Heart right ventricle (tissue), 16 donors: ENCODE results near the gene TNRC6A. TPM values are rescaled to one million over a fixed set of nuclear protein-coding genes. Genes with fewer than 3 reads are reported as not detected.

ENCODE experiments used
- ATAC-seq, 8 donors: fragments of 200-7000 bp; cut with Tn5 transposase; one replicate each; pipeline ENCODE4 v1.9.1; 2020; ENCODE audit warnings: mild to moderate bottlenecking in 8 of 8, moderate library complexity in 8 of 8, moderate number of reproducible peaks in 1 of 8
- DNase-seq, 2 donors: peaks; one replicate each; pipeline ENCODE4 v3.0.0-alpha.2; 2020
- H3K27ac ChIP-seq, 10 donors: fragments of 200-600 bp; sonication (generic) in 2 of 10; one replicate each; pipeline versions ENCODE4 v1.5.0 to v1.8.0; 2020 to 2022; ENCODE audit warnings: mild to moderate bottlenecking in 3 of 10
- H3K27me3 ChIP-seq, 7 donors: fragments of 200-600 bp; one replicate each; pipeline ENCODE4 v1.8.0; 2021 to 2022; ENCODE audit warnings: mild to moderate bottlenecking in 2 of 7
- H3K36me3 ChIP-seq, 9 donors: fragments of 200-600 bp; sonication (generic) in 1 of 9; one replicate each; pipeline versions ENCODE4 v1.5.0 to v1.8.0; 2020 to 2022; ENCODE audit warnings: mild to moderate bottlenecking in 2 of 9
- H3K4me1 ChIP-seq, 9 donors: fragments of 200-600 bp; sonication (generic) in 1 of 9; one replicate each; pipeline versions ENCODE4 v1.5.0 to v1.8.0; 2020 to 2022; ENCODE audit warnings: mild to moderate bottlenecking in 4 of 9
- H3K4me3 ChIP-seq, 10 donors: fragments of 200-600 bp; sonication (generic) in 2 of 10; one replicate each; pipeline versions ENCODE4 v1.5.0 to v1.8.0; 2020 to 2022; ENCODE audit warnings: mild to moderate bottlenecking in 7 of 10, moderate library complexity in 2 of 10
- H3K9me3 ChIP-seq, 11 donors: fragments of 200-600 bp in 10 of 11; sonication (generic) in 2 of 11; one replicate each; pipeline versions ENCODE4 v1.5.0 to v1.8.0; 2013 to 2022; ENCODE audit warnings: mild to moderate bottlenecking in 2 of 11, control low read depth in 1 of 11, moderate library complexity in 1 of 11
- CTCF ChIP-seq, 9 donors: fragments of 200-600 bp; sonication (generic) in 2 of 9; IDR thresholded peaks; one replicate each; pipeline versions ENCODE4 v1.5.0 to v1.8.0; 2021 to 2022; ENCODE audit warnings: antibody characterized with exemption in 9 of 9, mild to moderate bottlenecking in 5 of 9, moderate library complexity in 1 of 9
- WGBS, 2 donors: extraction: QIAGEN DNeasy Blood & Tissue Kit; methylation state at CpG; one replicate each; pipeline ENCODE4 v1.1.7; 2013; ENCODE audit warnings: inconsistent platforms in 1 of 2; 5-methylcytosine and 5-hydroxymethylcytosine counted together
- intact Hi-C, 10 donors: fragments of 100-400 bp; cut with DNase I; formaldehyde crosslinking; loops; one replicate each; pipeline versions ENCODE4 v1.11.1 to v1.14.2; 2022
- polyA plus RNA-seq, 2 donors: library from polyadenylated mRNA; stranded (reverse); fragments of 200-250 nt; gene quantifications; one replicate each; pipeline ENCODE4 v1.2.3, GENCODE V29; 2013
- total RNA-seq, 10 donors: library from RNA; stranded (reverse); fragmentation: NEBNext Ultra II Directional in 3 of 10; extraction: Animal tissue kit (Norgen Biotek cat#: 25700) in 3 of 10; gene quantifications; one replicate each; pipeline versions ENCODE4 v1.2.1 to v1.2.4, GENCODE V29; 2021 to 2023
- donor health status: Arrhythmogenic right ventricular cardiomyopathy.
- donor health status: ischemic (EF 13 %, LVEDD 7.1; RV severe dilation, severe dysfunction).
- donor health status: healthy with polysubstance abuse.
- donor health status: DM: no; HTN: yes; CAD: no.
- donor health status: DM: no; HTN: no; CAD: no.
- donor health status: ischemic (EF 25% LVEDD 6.9; RV normal size, moderate dysfunction).
- donor health status: ischemic (EF 25% LVEDD 5.7; RV mildly dilated, moderate dysfunction).
- donor health status: healthy.
- donor health status: DM: yes; HTN: yes; CAD: no.
- donor health status: Ischemic cardiomyopathy.
- donor health status: ischemic (EF 35%, LVEDD 5.7; RV mildly dilated, moderate dysfunction).
- donor health status: nonischemic (EF 11% LVEDD 7.7; RV severe dilation, severe dysfunction).
- donor health status: DM: yes; HTN: yes; CAD: no.
- donor health status: PGD.
- donor health status: ischemic (EF 29% LVEDD 5.4; RV normal size, mild dysfunction).
- donor health status: nonischemic (EF 23%, LVEDD 6.1; RV moderate dilation, normal function).

The TNRC6A gene
- total and polyA plus RNA-seq, 12 donors = 8.3 to 51.4 (median 36.5) TPM

- no peak for TF ChIP-seq CTCF (IDR thresholded peaks at IDR 0.05)
- Histone ChIP-seq H3K4me1 (no peaks in the 10 kb centered on the region), H3K36me3 (peaks cover 5 to 79% (median 27%) of the 10 kb centered on the region in 9 donors), H3K27ac (no peak overlapping the region), H3K4me3 (no peak overlapping the region), H3K27me3 (no peaks in the 10 kb centered on the region), H3K9me3 (no peaks in the 10 kb centered on the region)
- no peak for DNase-seq
- 85 to 88% methylated on average over 12 of the region's 12 CpGs for WGBS, 2 donors
- no peak for ATAC-seq
- intact Hi-C loops = loop anchor here in 2 of 10 donors (10.0 kb wide), 2 partner anchors 99 to 119 kb away; no protein-coding TSS in a partner anchor
These were observed 96.7 kb downstream of the TNRC6A start for GRCh38 chr16:24826096-24826690.

- no peaks in the 10 kb centered on the region for H3K4me1 ChIP-seq
- H3K36me3 ChIP-seq = peaks cover 0 to 71% (median 19%) of the 10 kb centered on the region in 9 donors
- H3K27me3 ChIP-seq = no peaks in the 10 kb centered on the region
- no peak overlapping the region for H3K4me3 ChIP-seq
- intact Hi-C loops = loop anchor here in 2 of 10 donors (10.0 kb wide), 2 partner anchors 98 to 118 kb away; no protein-coding TSS in a partner anchor
- ATAC-seq (no peak), DNase-seq (no peak)
- no peaks in the 10 kb centered on the region for H3K9me3 ChIP-seq
- no peak for TF ChIP-seq CTCF (IDR thresholded peaks at IDR 0.05)
- 92 to 94% methylated on average over 9 of the region's 9 CpGs for whole genome bisulfite sequencing, 2 donors
- no peak overlapping the region for H3K27ac ChIP-seq
These were observed 97.5 kb downstream of the TNRC6A start for GRCh38 chr16:24826817-24827566.

- ATAC-seq (no peak), DNase-seq (no peak)
- Histone ChIP-seq H3K27ac (no peak overlapping the region), H3K4me3 (no peak overlapping the region), H3K27me3 (no peaks in the 10 kb centered on the region), H3K36me3 (peaks cover 0 to 49% (median 13%) of the 10 kb centered on the region in 9 donors), H3K9me3 (no peaks in the 10 kb centered on the region), H3K4me1 (no peaks in the 10 kb centered on the region)
- TF ChIP-seq CTCF (IDR thresholded peaks at IDR 0.05) = no peak
- 26 to 29% methylated on average over 5 of the region's 5 CpGs for WGBS, 2 donors
- intact Hi-C loops = loop anchor here in 2 of 10 donors (10.0 kb wide), 2 partner anchors 96 to 116 kb away; no protein-coding TSS in a partner anchor
These were observed 99.7 kb downstream of the TNRC6A start for GRCh38 chr16:24829153-24829552.

DNA sequence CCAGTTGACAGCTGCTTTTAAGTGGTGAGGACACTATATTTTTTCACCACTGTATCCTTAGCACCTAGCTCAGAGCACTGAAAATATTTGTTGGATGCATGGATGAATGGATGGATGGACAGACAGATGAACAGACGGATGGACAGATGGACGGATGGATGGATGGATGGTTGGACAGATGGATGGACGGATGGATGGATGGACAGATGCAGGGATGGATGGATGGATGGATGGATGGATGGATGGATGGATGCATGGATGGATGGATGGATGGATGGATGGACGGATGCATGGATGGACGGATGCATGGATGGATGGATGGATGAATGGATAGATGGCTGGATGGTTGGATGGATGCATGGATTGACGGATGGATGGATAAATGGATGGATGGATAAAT, 103.9 kb downstream of the TNRC6A start:
- DNase-seq (no peak), ATAC-seq (no peak)
- peaks cover 0 to under 1% (median 0%) of the 10 kb centered on the region in 9 donors for H3K4me1 ChIP-seq
- no peak overlapping the region for H3K27ac ChIP-seq
- H3K36me3 ChIP-seq = peaks cover 0 to 7% (median 0%) of the 10 kb centered on the region in 9 donors
- no peak overlapping the region for H3K4me3 ChIP-seq
- H3K9me3 ChIP-seq = no peaks in the 10 kb centered on the region
- H3K27me3 ChIP-seq = no peaks in the 10 kb centered on the region
- intact Hi-C loops = no loop called here
- 91 to 95% methylated on average over 6 of the region's 6 CpGs for WGBS, 2 donors
- no peak for TF ChIP-seq CTCF (IDR thresholded peaks at IDR 0.05)
